ENCODE results near the gene SYT9. TPM values are rescaled to one million over a fixed set of nuclear protein-coding genes. Genes with fewer than 3 reads are reported as not detected.

Gene SYT9
- total and polyA plus RNA-seq, 2 donors (not counting 1 experiment from before 2014, with no cell fraction given) = not detected

DNA sequence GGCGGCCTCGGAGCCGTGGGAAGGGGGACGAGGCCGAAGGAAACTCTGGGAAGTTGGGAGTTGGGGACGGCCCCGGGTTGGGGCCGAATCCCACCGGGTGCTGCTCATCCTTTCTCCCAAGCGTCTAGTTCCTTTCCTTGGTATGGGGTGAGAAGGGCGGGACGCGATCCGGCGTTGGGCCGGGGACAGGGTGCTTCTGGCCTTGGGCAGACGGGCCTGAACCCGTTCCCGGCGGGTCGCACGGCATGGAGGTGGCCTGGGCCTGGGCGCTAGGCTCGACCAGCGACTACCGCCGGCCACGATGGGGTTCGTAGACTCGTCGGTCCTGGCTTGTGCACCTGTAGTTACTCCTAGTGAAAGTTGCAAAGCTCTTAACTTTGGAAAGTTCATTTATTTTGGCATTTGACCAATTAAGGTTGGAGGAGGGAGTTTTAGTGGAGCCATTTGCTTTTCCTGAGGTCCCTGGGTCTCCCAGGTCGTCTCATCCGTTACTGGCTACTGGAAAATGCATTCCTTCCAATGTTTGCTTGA, 1.0 kb downstream of the SYT9 start:
- Mint-ChIP-seq H3K4me3 (peak overlapping the region; percentile 72), H3K27me3 (peaks cover 45% of the 10 kb centered on the region), H3K4me1 (peaks cover 8% of the 10 kb centered on the region), H3K9me3 (ENCODE audit: insufficient read depth) (peaks cover 5% of the 10 kb centered on the region), H3K27ac (no peak overlapping the region)
- peaks cover 0 to 5% (median 0%) of the 10 kb centered on the region in 3 donors for H3K9me3 ChIP-seq (ENCODE audit: control extremely low read depth in 1 of 3, control insufficient read depth in 2 of 3, insufficient read depth in 1 of 3, low read length in 2 of 3)
- H2AFZ ChIP-seq (ENCODE audit: insufficient read depth, low read depth, low read length, poor library complexity, severe bottlenecking) = no peak overlapping the region
- no peaks in the 10 kb centered on the region for H3K36me3 ChIP-seq (replicated peaks in 1 of 2; ENCODE audit: control extremely low read depth in 1 of 2, control insufficient read depth in 1 of 2, extremely low read depth in 1 of 2, insufficient read depth in 2 of 2, low read length in 1 of 2)
- CTCF ChIA-PET = no interaction called here
- peak overlapping the region; percentile 66 for H3K4me2 ChIP-seq (replicated peaks; ENCODE audit: low read depth, low read length, poor library complexity, severe bottlenecking)
- H3K9ac ChIP-seq (ENCODE audit: low read length) = no peak overlapping the region
- H3K27me3 ChIP-seq (replicated peaks in 1 of 4; ENCODE audit: control extremely low read depth in 1 of 4, control insufficient read depth in 3 of 4, insufficient read depth in 4 of 4, low read length in 3 of 4) = peaks cover 0 to 36% (median 24%) of the 10 kb centered on the region in 4 experiments
- H4K20me1 ChIP-seq (ENCODE audit: control insufficient read depth, insufficient read depth, low read length, poor library complexity, severe bottlenecking) = no peaks in the 10 kb centered on the region
- WGBS (ENCODE audit: insufficient coverage) = 15% methylated on average over 33 of the region's 33 CpGs
- H3K79me2 ChIP-seq (ENCODE audit: control insufficient read depth, insufficient read depth, low read length) = no peaks in the 10 kb centered on the region
- POLR2A ChIA-PET = no interaction called here
- H3K27ac ChIP-seq (ENCODE audit: low read length in 2 of 2) = no peak overlapping the region
- H3K4me3 ChIP-seq (ENCODE audit: control extremely low read depth in 1 of 5, extremely low read depth in 1 of 5, insufficient read depth in 1 of 5, low read depth in 2 of 5, low read length in 4 of 5) = no peak overlapping the region
- peaks cover 6 to 10% of the 10 kb centered on the region in 2 donors for H3K4me1 ChIP-seq (ENCODE audit: control insufficient read depth in 2 of 2, insufficient read depth in 2 of 2, low read length in 2 of 2)
- DNase-seq (no peak), ATAC-seq (ENCODE audit: low read depth) (no peak)
- intact Hi-C loops (cut with micrococcal nuclease) = no loop called here
- no peak for TF ChIP-seq CTCF (IDR thresholded peaks at IDR 0.05)
- no peak for TF ChIP-seq EZH2 (IDR thresholded peaks at IDR 0.05; ENCODE audit: borderline replicate concordance, insufficient read depth, low read depth, low read length, poor library complexity, severe bottlenecking)

GRCh38 chr11:7253800-7254199, 2.1 kb downstream of the SYT9 start:
- CTCF ChIA-PET = no interaction called here
- no peak for TF ChIP-seq CTCF (IDR thresholded peaks at IDR 0.05)
- TF ChIP-seq EZH2 (IDR thresholded peaks at IDR 0.05; ENCODE audit: borderline replicate concordance, insufficient read depth, low read depth, low read length, poor library complexity, severe bottlenecking) = no peak
- Mint-ChIP-seq H3K27ac (no peak overlapping the region), H3K27me3 (peaks cover 49% of the 10 kb centered on the region), H3K9me3 (ENCODE audit: insufficient read depth) (no peaks in the 10 kb centered on the region), H3K4me3 (no peak overlapping the region), H3K4me1 (peaks cover 8% of the 10 kb centered on the region)
- Histone ChIP-seq H3K4me1 (ENCODE audit: control insufficient read depth in 2 of 2, insufficient read depth in 2 of 2, low read length in 2 of 2) (peaks cover 6 to 10% of the 10 kb centered on the region in 2 donors), H3K4me3 (ENCODE audit: control extremely low read depth in 1 of 5, extremely low read depth in 1 of 5, insufficient read depth in 1 of 5, low read depth in 2 of 5, low read length in 4 of 5) (no peak overlapping the region), H3K4me2 (replicated peaks; ENCODE audit: low read depth, low read length, poor library complexity, severe bottlenecking) (no peak overlapping the region), H3K27ac (ENCODE audit: low read length in 2 of 2) (no peak overlapping the region), H3K9ac (ENCODE audit: low read length) (no peak overlapping the region), H2AFZ (ENCODE audit: insufficient read depth, low read depth, low read length, poor library complexity, severe bottlenecking) (no peak overlapping the region), H4K20me1 (ENCODE audit: control insufficient read depth, insufficient read depth, low read length, poor library complexity, severe bottlenecking) (no peaks in the 10 kb centered on the region), H3K79me2 (ENCODE audit: control insufficient read depth, insufficient read depth, low read length) (no peaks in the 10 kb centered on the region), H3K36me3 (replicated peaks in 1 of 2; ENCODE audit: control extremely low read depth in 1 of 2, control insufficient read depth in 1 of 2, extremely low read depth in 1 of 2, insufficient read depth in 2 of 2, low read length in 1 of 2) (no peaks in the 10 kb centered on the region), H3K27me3 (replicated peaks in 1 of 4; ENCODE audit: control extremely low read depth in 1 of 4, control insufficient read depth in 3 of 4, insufficient read depth in 4 of 4, low read length in 3 of 4) (peaks cover 0 to 36% (median 26%) of the 10 kb centered on the region in 4 experiments), H3K9me3 (ENCODE audit: control extremely low read depth in 1 of 3, control insufficient read depth in 2 of 3, insufficient read depth in 1 of 3, low read length in 2 of 3) (peaks cover 0 to 5% (median 0%) of the 10 kb centered on the region in 3 donors)
- ATAC-seq (ENCODE audit: low read depth) (no peak), DNase-seq (no peak)
- intact Hi-C loops (cut with micrococcal nuclease) = no loop called here
- 80% methylated on average over 5 of the region's 6 CpGs for WGBS (ENCODE audit: insufficient coverage)
- POLR2A ChIA-PET = no interaction called here

Data from B cell (primary cell).